IPS-18a (cell line): ENCODE measurements around the gene MACO1.

Experiments used
- H3K27ac ChIP-seq: one replicate; pipeline ENCODE4 v1.5.1; 2013; ENCODE audit warnings: low read length
- H3K27me3 ChIP-seq: one replicate; pipeline ENCODE4 v1.6.1; 2013; ENCODE audit warnings: mild to moderate bottlenecking, low read length; ENCODE audit not compliant: control insufficient read depth, insufficient read depth
- H3K36me3 ChIP-seq: one replicate; pipeline ENCODE4 v1.6.1; 2013; ENCODE audit warnings: low read depth, low read length; ENCODE audit not compliant: control insufficient read depth
- H3K4me1 ChIP-seq: one replicate; pipeline ENCODE4 v1.6.1; 2013; ENCODE audit warnings: low read depth, low read length; ENCODE audit not compliant: control insufficient read depth
- H3K4me3 ChIP-seq: one replicate; pipeline ENCODE4 v1.5.1; 2013; ENCODE audit warnings: low read length
- H3K9ac ChIP-seq: one replicate; pipeline ENCODE4 v1.6.1; 2013; ENCODE audit warnings: mild to moderate bottlenecking, low read length, moderate library complexity
- H3K9me3 ChIP-seq: one replicate; pipeline ENCODE4 v1.6.1; 2013; ENCODE audit warnings: low read depth, low read length; ENCODE audit not compliant: control insufficient read depth

Gene MACO1

DNA sequence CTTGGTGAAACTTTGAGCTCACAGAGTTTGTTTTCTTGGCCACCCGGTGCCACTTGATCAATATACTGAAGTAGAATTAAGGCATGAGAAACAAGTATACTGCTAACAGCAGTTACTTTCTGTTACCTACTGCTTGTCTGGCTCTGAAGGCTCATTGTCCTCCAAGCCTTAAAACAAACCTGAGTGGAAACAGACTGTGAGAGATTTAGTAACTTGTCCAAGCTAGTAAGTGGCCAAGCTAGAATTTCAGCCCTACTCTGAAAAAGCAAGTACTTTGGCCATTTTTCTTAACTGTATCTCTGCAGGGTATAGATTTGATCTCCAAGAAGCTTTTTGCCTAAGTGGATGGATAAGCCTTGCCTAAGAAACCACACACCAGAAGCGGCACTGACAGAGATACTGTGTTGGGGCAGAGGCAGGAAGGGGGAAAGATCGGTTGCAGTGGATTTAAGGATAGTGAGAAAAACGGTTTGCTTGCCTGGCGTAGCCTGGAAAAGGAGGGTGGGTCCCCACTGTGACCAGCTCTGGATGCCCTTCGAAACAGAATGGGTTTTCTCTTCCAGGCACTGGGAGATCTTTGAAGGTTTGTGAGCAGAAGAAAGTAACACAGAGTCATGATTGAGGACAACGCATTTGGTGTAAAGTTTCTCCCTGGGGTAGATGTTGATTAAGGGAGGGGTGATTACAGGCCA, 2.1 kb upstream of the MACO1 start:
- no peaks in the 10 kb centered on the region for H3K9me3 ChIP-seq
- no peaks in the 10 kb centered on the region for H3K36me3 ChIP-seq
- H3K27me3 ChIP-seq, result peaks cover 19% of the 10 kb centered on the region
- H3K9ac ChIP-seq, result no peak overlapping the region
- H3K4me3 ChIP-seq, result no peak overlapping the region
- H3K4me1 ChIP-seq, result no peaks in the 10 kb centered on the region
- no peak overlapping the region for H3K27ac ChIP-seq

DNA sequence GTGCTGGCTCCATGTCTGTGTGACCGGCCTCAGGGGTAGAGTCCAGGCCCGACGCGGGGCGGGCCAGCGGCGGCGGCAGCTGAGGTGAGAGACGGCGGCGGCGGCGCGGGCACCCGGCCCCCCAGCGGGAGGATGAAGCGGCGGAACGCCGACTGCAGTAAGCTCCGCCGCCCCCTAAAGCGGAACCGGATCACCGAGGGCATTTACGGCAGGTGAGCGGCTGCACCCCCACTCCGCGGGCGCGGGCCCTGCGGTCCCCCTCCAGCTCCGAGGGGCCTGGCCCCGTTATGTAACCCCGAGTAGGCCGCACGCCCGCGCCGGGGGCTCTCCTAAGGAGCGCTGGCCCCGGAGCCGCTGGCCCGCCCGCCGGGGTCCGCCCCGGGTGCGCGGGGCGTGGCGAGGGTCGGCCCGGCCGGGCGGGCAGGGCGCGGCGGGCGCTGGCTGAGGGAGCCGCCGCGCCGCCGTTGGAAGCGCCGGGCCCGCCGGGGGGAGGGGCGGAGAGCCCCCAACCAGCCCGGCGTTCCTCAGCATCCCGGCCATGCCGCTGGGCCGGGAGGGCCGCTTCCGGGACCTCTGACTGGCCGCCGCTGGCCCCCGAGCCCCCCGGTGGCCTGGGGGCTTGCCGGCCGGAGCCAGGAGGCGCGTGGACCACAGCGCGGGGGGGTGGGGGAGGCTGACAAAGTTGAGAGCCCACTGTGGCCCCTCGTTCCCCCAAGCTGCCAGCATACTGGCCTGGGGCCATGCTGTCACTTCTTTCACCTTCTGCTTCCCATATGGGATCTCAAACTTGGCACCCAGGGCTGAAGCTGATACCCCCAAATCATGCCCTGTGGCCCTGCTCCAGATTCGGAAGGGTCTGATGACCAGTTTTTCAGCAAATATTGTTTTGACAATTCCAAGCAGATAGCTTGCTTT, 527 bp downstream of the MACO1 start:
- H3K9ac ChIP-seq, result peak overlapping the region; percentile 61
- H3K36me3 ChIP-seq, result no peaks in the 10 kb centered on the region
- H3K27ac ChIP-seq, result no peak overlapping the region
- no peaks in the 10 kb centered on the region for H3K4me1 ChIP-seq
- H3K27me3 ChIP-seq, result peaks cover 19% of the 10 kb centered on the region
- H3K4me3 ChIP-seq, result peak overlapping the region; percentile 92
- no peaks in the 10 kb centered on the region for H3K9me3 ChIP-seq

DNA sequence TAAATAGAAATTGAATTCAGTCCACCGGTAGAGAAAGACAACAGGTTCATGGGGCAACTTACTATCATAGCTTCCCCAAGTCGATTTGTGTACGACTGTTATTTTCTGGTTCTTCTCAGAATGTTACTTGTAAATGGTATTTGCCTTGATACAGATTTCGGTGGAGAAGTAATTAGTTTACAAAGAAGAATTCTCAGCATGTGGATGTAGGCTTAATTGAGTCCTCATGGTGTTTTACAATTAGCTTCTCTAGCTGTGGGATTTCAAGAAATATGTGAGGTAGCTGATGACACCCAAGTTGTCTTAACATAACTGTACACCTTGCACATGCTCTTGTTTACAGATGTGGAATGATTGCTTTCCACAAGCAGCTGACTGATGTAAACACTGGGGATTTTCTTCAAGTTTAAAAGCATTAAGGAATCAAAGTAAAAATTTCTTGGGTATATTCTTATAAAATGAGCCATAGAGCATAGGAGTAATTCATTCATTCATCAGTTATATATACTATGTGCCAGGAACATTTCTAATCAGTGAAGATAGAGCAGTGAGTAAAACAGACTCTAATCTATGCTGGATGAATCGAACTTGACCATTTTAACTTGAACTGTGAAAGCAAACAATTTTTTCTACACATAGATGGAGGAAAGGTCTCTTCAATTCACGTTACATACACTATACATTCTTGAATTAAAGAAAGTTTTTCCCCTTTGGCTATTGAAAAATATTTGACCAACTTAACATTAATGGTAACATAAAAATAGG, 1.4 kb downstream of the MACO1 start:
- Histone ChIP-seq H3K27me3 (peaks cover 19% of the 10 kb centered on the region), H3K4me3 (peak overlapping the region; percentile 74), H3K4me1 (no peaks in the 10 kb centered on the region), H3K36me3 (no peaks in the 10 kb centered on the region), H3K9ac (peak overlapping the region; percentile 40), H3K9me3 (no peaks in the 10 kb centered on the region), H3K27ac (no peak overlapping the region)

DNA sequence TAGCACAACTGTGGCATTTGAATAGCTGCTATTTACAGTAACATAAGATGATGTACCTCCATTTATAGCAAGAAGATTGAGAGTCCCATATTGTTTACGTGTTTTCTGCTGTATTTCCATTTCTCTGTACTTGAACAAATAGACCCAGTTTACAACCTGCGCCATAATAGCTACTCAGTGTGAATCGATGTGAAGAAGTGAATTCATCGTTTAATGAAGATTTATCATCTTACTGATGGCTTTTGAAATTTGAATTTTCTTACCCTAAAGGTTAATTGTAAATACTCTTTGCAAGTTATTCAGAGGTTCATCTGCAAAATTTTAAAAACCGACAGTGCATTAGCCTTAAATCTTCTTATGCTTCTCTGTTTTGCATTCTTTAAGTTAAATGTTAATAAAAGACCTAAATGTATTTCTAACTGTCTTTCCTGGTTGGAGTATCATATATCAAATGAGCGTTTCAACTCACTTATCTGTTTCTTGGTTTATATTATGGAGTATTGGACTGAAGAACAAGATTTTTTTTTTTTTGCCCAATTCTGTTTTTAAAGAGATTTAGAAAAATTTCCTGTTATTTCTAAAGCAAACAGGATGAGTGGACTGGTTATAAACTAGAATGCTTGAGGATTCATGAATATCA, 2.2 kb downstream of the MACO1 start:
- Histone ChIP-seq H3K4me3 (no peak overlapping the region), H3K4me1 (no peaks in the 10 kb centered on the region), H3K9ac (no peak overlapping the region), H3K9me3 (no peaks in the 10 kb centered on the region), H3K27me3 (peaks cover 19% of the 10 kb centered on the region), H3K27ac (no peak overlapping the region), H3K36me3 (no peaks in the 10 kb centered on the region)

DNA sequence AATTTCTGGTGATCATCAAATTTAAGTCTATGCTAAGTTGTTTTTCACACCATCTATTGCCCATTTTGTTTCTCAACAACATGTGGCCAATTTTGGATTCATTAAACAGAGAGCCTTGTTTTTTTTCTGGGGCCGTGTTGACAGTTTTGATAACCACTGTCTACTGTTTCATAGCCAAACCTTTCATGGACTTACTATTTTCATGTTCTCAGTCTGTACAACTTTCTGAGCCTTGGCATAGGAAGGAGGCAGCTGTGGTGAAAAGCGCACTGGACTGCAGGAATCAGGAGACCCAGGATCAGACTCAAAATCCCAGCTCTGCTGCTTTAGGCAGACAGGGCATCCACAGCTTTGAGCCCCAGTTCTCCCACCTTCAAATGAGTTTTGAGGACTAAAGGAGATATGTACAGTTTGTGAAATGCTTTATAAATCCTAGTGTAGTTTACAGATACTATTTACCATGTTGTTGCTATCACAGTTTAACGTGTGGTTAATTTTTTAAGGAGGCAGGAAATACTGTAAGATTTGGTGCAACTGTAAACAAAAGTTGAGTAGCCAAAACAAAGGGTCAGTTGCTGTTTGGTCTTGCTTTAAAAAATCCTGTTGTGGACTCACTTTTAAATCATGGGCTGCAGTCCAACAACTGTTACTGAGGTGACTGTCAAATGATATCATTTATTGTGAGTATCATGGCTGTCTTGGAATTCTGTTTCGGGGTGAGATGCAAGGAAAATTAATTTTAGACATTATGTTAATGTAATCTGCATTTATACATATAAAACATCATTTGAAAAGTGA, 2.9 kb downstream of the MACO1 start:
- Histone ChIP-seq H3K9ac (no peak overlapping the region), H3K36me3 (no peaks in the 10 kb centered on the region), H3K9me3 (no peaks in the 10 kb centered on the region), H3K4me3 (no peak overlapping the region), H3K27me3 (peaks cover 11% of the 10 kb centered on the region), H3K27ac (no peak overlapping the region), H3K4me1 (no peaks in the 10 kb centered on the region)

DNA sequence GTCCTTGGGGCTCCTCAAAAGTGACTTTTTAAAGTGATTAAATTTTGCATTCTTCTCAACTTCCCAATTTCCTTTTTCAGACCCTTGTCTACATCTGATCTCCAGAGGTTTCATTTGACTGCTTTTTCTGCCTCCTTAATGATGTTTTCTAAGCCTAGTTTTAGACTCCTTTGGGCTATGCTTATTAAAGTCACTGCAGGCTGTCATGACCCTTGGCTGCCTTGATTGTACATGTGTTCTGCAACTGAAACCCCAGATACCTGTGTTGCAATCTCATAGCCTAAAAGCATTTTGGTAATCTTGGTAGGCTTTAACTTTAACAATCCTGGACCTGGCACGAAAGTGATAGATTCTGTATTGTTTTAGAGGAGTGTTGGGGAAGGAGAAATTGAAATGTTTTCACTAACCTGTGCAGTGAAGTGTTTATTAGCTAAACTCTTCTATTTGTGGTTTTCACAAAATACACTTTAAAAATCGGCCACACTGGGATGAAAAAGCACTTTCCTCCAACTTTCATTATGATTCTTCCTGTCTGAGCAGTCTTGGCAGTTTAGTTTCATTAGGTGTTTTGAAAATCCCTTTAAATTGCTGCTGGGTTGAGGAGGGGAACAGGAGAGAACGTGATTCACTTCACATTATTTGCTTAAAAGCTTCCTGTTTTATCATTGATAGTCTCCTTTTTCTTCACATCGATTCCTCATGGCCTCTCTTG, 4.9 kb downstream of the MACO1 start:
- Histone ChIP-seq H3K27ac (no peak overlapping the region), H3K9me3 (no peaks in the 10 kb centered on the region), H3K4me3 (no peak overlapping the region), H3K4me1 (no peaks in the 10 kb centered on the region), H3K9ac (no peak overlapping the region), H3K36me3 (no peaks in the 10 kb centered on the region), H3K27me3 (no peaks in the 10 kb centered on the region)

DNA sequence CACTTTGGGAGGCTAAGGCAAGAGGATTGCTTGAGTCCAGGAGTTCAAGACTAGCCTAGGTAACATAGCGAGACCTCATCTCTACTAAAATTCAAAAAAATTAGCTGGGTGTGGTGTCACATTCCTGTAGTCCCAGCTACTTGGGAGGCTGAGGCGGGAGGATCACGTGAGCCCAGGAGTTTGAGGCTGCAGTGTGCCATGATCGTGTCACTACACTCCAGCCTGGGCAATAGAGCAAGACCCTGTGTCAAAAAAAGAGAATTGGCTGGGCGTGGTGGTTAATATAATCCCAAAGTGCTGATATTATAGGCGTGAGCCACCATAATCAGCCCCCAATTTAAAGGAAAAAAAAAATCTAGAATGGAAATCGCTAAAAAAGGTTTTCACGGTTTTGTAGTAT, 7.0 kb downstream of the MACO1 start:
- no peak overlapping the region for H3K27ac ChIP-seq
- no peak overlapping the region for H3K4me3 ChIP-seq
- no peaks in the 10 kb centered on the region for H3K9me3 ChIP-seq
- H3K36me3 ChIP-seq, result no peaks in the 10 kb centered on the region
- H3K9ac ChIP-seq, result no peak overlapping the region
- no peaks in the 10 kb centered on the region for H3K4me1 ChIP-seq
- no peaks in the 10 kb centered on the region for H3K27me3 ChIP-seq

DNA sequence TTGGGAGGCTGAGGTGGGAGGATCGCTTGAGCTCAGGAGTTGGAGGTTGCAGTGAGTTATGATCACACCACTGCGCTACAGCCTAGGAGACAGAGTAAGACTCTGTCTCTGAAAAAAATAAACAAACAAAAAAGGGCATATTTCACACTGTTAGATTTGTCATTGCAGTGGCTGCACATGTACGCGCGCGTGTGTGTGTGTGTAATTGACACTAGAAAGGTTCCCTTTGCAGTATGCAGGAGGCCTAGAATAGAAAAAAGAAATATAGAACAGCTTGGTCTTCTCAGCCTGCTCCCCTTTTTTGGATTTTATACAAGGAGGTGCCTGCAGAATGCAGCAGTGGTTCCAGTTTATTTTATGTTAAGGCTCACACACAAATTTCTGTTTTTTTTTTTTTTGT, 8.6 kb downstream of the MACO1 start:
- no peaks in the 10 kb centered on the region for H3K27me3 ChIP-seq
- no peaks in the 10 kb centered on the region for H3K4me1 ChIP-seq
- no peaks in the 10 kb centered on the region for H3K9me3 ChIP-seq
- H3K4me3 ChIP-seq, result no peak overlapping the region
- no peaks in the 10 kb centered on the region for H3K36me3 ChIP-seq
- no peak overlapping the region for H3K9ac ChIP-seq
- H3K27ac ChIP-seq, result no peak overlapping the region

DNA sequence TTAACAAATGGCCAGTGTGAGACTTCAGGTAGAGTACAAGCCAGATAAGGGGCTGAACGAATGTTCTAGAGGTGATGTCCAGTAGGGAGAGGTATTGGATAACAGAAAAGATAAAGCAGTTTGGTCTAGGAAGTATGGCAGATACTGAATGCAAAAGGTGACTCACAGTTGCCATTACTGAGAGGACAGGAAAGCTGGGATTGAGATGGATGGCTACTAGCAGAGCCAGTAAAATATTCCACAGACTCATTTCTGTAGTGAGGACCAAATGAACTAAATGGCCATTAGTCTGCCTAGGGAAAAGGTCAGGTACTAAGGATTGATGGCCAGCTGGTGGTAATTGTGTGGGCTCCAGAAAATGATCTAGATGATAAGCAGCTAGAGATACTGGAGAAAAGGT, 11.5 kb downstream of the MACO1 start:
- Histone ChIP-seq H3K27ac (no peak overlapping the region), H3K27me3 (no peaks in the 10 kb centered on the region), H3K4me3 (no peak overlapping the region), H3K9ac (no peak overlapping the region), H3K4me1 (no peaks in the 10 kb centered on the region), H3K9me3 (no peaks in the 10 kb centered on the region), H3K36me3 (no peaks in the 10 kb centered on the region)

DNA sequence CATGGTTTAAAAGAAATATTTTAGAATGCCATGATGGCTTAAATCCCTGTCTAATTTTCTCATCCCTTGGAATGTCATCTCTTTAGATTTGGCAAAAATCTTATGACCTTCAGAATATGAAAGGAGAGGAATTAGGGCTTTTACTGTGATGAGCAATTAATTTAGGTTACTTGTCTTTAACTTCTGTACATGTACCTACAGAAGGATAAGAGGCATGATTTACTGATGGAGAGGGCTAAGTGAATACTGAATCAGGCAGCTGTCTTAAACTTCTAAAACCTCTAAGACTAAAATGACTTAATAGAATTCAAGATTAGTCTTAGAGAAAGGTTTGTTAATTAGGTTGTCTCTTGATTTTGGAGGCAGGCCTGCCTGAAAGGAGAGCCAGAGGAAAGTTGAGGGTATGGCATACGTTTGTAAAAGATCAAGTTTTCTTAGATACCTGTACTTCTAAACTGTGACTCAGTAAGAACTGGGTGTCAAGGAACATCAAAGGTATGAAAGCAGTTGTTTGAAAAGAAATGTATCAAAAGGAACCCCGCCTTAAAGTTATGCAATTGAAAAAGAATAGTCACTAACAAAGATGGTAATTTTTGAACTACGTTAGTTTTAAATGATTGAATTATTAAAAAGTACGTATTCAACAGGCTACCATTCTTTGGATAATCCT, 12.5 kb downstream of the MACO1 start:
- no peaks in the 10 kb centered on the region for H3K27me3 ChIP-seq
- H3K27ac ChIP-seq, result no peak overlapping the region
- H3K9me3 ChIP-seq, result no peaks in the 10 kb centered on the region
- no peak overlapping the region for H3K9ac ChIP-seq
- no peak overlapping the region for H3K4me3 ChIP-seq
- H3K4me1 ChIP-seq, result no peaks in the 10 kb centered on the region
- H3K36me3 ChIP-seq, result no peaks in the 10 kb centered on the region
